ENCODE measurements around the gene KCNQ5.

Gene KCNQ5

GRCh38 chr6:72640615-72640930 is 18.7 kb downstream of the KCNQ5 start:
- no peak for DNase-seq (ENCODE audit: low read depth)

GRCh38 chr6:72642435-72642834 is 20.6 kb downstream of the KCNQ5 start:
- DNase-seq (ENCODE audit: low read depth) = no peak

GRCh38 chr6:72643214-72643613 is 21.4 kb downstream of the KCNQ5 start:
- DNase-seq (ENCODE audit: low read depth) = no peak

- no peak for DNase-seq (ENCODE audit: low read depth)
Measured at GRCh38 chr6:72646604-72647485, 25.0 kb downstream of the KCNQ5 start.

GRCh38 chr6:72647489-72647888 is 25.6 kb downstream of the KCNQ5 start:
- no peak for DNase-seq (ENCODE audit: low read depth)

GRCh38 chr6:72649032-72649984 is 27.4 kb downstream of the KCNQ5 start:
- DNase-seq (ENCODE audit: low read depth) = peak; percentile 80

- DNase-seq (ENCODE audit: low read depth) = no peak
Measured at GRCh38 chr6:72650081-72650745, 28.3 kb downstream of the KCNQ5 start.

- no peak for DNase-seq (ENCODE audit: low read depth)
Measured at GRCh38 chr6:72651174-72651573, 29.3 kb downstream of the KCNQ5 start.

- DNase-seq (ENCODE audit: low read depth) = no peak
Measured at GRCh38 chr6:72651967-72652956, 30.4 kb downstream of the KCNQ5 start.

GRCh38 chr6:72653026-72653425 is 31.2 kb downstream of the KCNQ5 start:
- DNase-seq (ENCODE audit: low read depth) = no peak

GRCh38 chr6:72654071-72654621 is 32.3 kb downstream of the KCNQ5 start:
- no peak for DNase-seq (ENCODE audit: low read depth)

GRCh38 chr6:72657407-72658197 is 35.7 kb downstream of the KCNQ5 start:
- no peak for DNase-seq (ENCODE audit: low read depth)

GRCh38 chr6:72659754-72660153 is 37.9 kb downstream of the KCNQ5 start:
- DNase-seq (ENCODE audit: low read depth) = no peak

GRCh38 chr6:72661411-72661810 is 39.5 kb downstream of the KCNQ5 start:
- DNase-seq (ENCODE audit: low read depth) = no peak

GRCh38 chr6:72665599-72665998 is 43.7 kb downstream of the KCNQ5 start:
- DNase-seq (ENCODE audit: low read depth) = no peak

- DNase-seq (ENCODE audit: low read depth) = no peak
Measured at GRCh38 chr6:72669324-72669723, 47.5 kb downstream of the KCNQ5 start.

- DNase-seq (ENCODE audit: low read depth) = no peak
Measured at GRCh38 chr6:72672906-72673305, 51.0 kb downstream of the KCNQ5 start.

- DNase-seq (ENCODE audit: low read depth) = no peak
Measured at GRCh38 chr6:72674842-72675241, 53.0 kb downstream of the KCNQ5 start.

GRCh38 chr6:72675396-72675795 is 53.5 kb downstream of the KCNQ5 start:
- DNase-seq (ENCODE audit: low read depth) = no peak

- no peak for DNase-seq (ENCODE audit: low read depth)
Measured at GRCh38 chr6:72676995-72677394, 55.1 kb downstream of the KCNQ5 start.
